Mucosa of descending colon (tissue), 3 donors: Measurements from ENCODE around the gene TNK2. TPM values are rescaled to one million over a fixed set of nuclear protein-coding genes. Genes with fewer than 3 reads are reported as not detected.

Experiments
- ATAC-seq: fragments of 200-7000 bp; cut with Tn5 transposase; one replicate; pipeline ENCODE4 v1.9.1; 2020; ENCODE audit warnings: mild to moderate bottlenecking, moderate library complexity
- DNase-seq, 3 donors: peaks; one replicate each; pipeline ENCODE4 v3.0.0-alpha.2; 2020
- H3K36me3 ChIP-seq: fragments of 200-600 bp; one replicate; pipeline ENCODE4 v1.8.0; 2021; ENCODE audit warnings: low read depth, mild to moderate bottlenecking
- H3K4me1 ChIP-seq: fragments of 200-600 bp; one replicate; pipeline ENCODE4 v1.8.0; 2021; ENCODE audit warnings: low read depth, mild to moderate bottlenecking
- H3K4me3 ChIP-seq: fragments of 200-600 bp; one replicate; pipeline ENCODE4 v1.8.0; 2021; ENCODE audit warnings: mild to moderate bottlenecking
- H3K9me3 ChIP-seq: fragments of 200-600 bp; one replicate; pipeline ENCODE4 v1.8.0; 2021; ENCODE audit warnings: mild to moderate bottlenecking
- intact Hi-C, 2 donors: fragments of 100-400 bp; cut with DNase I in 1 of 2; cut with micrococcal nuclease in 1 of 2; formaldehyde crosslinking; loops; one replicate each; pipeline versions ENCODE4 v1.11.0 to v1.11.1; 2022; cut with DNase I, micrococcal nuclease
- total RNA-seq, 3 donors: library from RNA; stranded (reverse); fragmentation: NEBNext Ultra II Directional in 2 of 3; extraction: Animal tissue kit (Norgen Biotek cat#: 25700) in 2 of 3; gene quantifications; one replicate each; pipeline versions ENCODE4 v1.2.1 to v1.2.4, GENCODE V29; 2021 to 2023
- TF ChIP-seq, protein P1 (sequence below): fragments of 200-600 bp; IDR thresholded peaks from one replicate; pipeline ENCODE4 v1.8.0; 2022; ENCODE audit warnings: antibody characterized with exemption, mild to moderate bottlenecking
- donor health status: DM: no; HTN: no; CAD: no; lungs with moderate emphysema.
- donor health status: DM: no; HTN: no; CAD: no.
- donor health status: DM: no; HTN: yes; CAD: no.

The TNK2 gene
- total RNA-seq, 3 donors from 2014 or later = 16.8 to 61.1 (median 28.0) TPM

DNA sequence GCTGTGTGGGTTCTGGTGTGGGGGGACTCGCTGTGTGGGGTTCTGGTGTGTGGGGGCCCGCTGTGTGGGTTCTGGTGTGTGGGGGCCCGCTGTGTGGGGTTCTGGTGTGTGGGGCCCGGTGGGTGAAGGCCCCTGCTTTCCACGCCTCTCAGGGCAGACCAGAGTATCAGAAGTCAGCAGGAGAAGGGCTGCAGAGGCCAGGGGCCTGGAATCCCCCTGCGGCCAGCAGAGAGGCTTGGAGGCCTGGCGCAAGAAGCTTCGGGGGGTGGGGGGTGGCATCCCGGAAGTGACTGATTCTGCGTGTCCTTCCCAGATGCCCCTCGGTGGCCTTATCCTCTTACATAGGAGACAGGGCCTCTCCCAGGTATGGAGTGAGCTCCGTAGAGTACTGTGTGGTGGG lies 37.4 kb downstream of the TNK2 start:
- TF ChIP-seq, protein P1, sequence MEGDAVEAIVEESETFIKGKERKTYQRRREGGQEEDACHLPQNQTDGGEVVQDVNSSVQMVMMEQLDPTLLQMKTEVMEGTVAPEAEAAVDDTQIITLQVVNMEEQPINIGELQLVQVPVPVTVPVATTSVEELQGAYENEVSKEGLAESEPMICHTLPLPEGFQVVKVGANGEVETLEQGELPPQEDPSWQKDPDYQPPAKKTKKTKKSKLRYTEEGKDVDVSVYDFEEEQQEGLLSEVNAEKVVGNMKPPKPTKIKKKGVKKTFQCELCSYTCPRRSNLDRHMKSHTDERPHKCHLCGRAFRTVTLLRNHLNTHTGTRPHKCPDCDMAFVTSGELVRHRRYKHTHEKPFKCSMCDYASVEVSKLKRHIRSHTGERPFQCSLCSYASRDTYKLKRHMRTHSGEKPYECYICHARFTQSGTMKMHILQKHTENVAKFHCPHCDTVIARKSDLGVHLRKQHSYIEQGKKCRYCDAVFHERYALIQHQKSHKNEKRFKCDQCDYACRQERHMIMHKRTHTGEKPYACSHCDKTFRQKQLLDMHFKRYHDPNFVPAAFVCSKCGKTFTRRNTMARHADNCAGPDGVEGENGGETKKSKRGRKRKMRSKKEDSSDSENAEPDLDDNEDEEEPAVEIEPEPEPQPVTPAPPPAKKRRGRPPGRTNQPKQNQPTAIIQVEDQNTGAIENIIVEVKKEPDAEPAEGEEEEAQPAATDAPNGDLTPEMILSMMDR = no peak
- Histone ChIP-seq H3K4me3 (no peak overlapping the region), H3K36me3 (no peaks in the 10 kb centered on the region), H3K4me1 (no peaks in the 10 kb centered on the region), H3K9me3 (no peaks in the 10 kb centered on the region)
- no peak for ATAC-seq
- intact Hi-C loops = no loop called here
- DNase-seq = peak in 1 of 3 donors; percentile 30

DNA sequence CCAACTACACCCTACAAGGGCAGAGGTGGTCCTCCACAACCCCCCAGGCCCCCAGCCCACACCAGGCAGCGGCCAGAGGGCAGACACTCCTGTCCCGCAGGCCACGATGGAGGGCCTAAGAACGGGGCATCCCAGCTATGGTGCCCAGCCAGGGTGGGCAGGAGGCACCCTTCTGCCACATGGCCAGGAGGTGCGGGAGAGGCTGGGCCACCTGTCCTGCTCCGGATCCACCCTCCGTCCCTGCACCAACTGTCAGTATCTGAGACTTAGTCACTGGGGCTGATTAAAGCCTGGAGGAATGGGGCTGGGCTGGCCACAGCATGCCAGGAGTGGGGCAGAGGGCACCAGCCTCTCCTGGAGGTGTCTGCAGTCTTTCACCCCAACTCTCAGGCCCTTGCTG lies 37.9 kb downstream of the TNK2 start:
- no peaks in the 10 kb centered on the region for H3K4me1 ChIP-seq
- H3K4me3 ChIP-seq = no peak overlapping the region
- TF ChIP-seq, protein P1 = no peak
- no peaks in the 10 kb centered on the region for H3K36me3 ChIP-seq
- DNase-seq = peak in 1 of 3 donors; percentile 43
- H3K9me3 ChIP-seq = no peaks in the 10 kb centered on the region
- peak; percentile 83 for ATAC-seq
- intact Hi-C loops = no loop called here

DNA sequence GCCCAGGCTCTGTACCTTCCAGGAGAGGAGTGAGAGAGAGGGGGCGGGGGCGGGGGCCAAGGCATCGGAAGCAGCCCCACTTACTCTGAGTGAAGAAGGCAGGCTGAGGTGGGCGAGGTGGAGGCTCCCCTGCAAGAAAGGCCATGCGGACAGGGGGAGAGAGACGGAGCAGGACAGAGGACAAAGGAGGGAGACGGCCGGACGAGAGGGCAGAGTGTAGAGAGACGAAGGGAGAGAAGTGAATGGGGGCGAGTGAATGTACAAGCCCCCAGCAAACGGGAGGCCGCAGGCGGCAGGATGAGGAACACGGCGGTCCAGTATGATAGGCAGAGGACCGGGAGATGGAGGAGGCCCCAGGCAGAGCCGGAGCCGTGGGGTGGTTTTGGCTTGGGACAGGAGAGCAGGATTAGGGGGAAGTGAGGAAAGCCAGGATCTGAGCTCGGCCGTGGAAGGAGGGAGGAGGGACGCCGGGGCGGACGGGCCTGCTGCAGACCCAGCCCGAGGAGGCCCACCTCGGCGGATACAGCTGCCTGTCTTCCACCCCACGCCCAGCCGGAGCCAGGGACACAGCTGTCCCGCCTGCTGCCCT lies 38.8 kb downstream of the TNK2 start:
- Histone ChIP-seq H3K9me3 (no peaks in the 10 kb centered on the region), H3K36me3 (no peaks in the 10 kb centered on the region), H3K4me3 (no peak overlapping the region), H3K4me1 (no peaks in the 10 kb centered on the region)
- peak in 1 of 3 donors; percentile 39 for DNase-seq
- ATAC-seq = no peak
- TF ChIP-seq, protein P1 = no peak
- intact Hi-C loops = no loop called here

DNA sequence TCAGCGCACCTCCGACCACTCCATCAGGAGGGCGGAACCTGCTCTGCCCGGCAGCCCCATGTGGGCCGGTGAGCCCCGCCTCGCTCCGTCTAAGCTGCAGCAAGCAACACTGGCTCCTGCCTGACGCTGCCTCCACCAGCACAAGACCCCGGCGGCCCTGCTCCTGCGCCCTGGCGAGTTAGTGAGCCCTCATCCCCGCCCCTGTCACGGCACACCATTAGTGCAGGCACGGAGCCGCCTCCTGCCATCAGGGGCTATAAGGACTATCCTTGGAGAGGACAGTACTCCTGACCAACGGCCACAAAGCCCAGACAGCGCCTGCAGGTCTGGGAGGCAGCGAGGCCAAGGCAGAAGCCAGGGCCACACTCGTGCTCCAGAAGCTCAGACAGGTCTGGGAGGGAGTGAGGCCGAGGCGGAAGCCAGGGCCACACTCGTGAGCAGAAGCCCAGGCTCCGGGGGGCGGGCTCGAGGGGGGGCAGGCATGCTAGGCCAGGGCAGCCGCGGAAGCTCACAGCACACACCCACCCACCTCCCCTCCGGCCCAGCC lies 39.4 kb downstream of the TNK2 start:
- no peak for ATAC-seq
- intact Hi-C loops = no loop called here
- TF ChIP-seq, protein P1 = no peak
- H3K36me3 ChIP-seq = no peaks in the 10 kb centered on the region
- no peak overlapping the region for H3K4me3 ChIP-seq
- peak in 1 of 3 donors; percentile 37 for DNase-seq
- no peaks in the 10 kb centered on the region for H3K9me3 ChIP-seq
- no peaks in the 10 kb centered on the region for H3K4me1 ChIP-seq

DNA sequence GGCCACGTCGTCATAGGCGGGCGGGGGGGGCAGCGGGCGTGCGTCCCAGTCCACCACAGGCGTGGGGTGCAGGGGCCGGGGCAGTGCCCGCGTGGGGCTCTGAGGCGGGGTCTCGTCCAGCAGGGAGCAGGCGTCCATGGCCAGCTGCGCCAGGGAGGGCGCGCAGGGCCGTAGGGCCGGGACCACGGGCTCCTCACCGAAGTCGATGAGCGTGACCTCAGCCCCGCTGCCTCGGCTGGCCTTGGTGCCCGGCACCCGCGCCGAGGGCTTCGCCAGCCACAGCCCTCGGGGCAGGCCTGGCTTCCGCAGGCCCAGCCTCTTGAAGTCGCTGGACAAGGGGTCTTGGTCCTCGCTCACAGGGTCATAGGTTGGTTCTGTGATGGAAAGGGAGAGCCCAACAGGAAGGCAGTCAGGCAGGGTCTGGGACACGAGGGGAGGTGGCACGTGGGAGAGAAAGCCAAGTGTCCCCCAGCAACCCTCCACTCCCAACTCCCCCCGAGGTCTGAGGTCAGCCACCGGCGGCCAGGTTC lies 40.0 kb downstream of the TNK2 start:
- no peaks in the 10 kb centered on the region for H3K9me3 ChIP-seq
- H3K4me3 ChIP-seq = no peak overlapping the region
- DNase-seq (no peak), ATAC-seq (no peak)
- no peaks in the 10 kb centered on the region for H3K36me3 ChIP-seq
- TF ChIP-seq, protein P1 = no peak
- intact Hi-C loops = no loop called here
- H3K4me1 ChIP-seq = no peaks in the 10 kb centered on the region
